Measurements from ENCODE around the gene AGAP1. TPM values are rescaled to one million over a fixed set of nuclear protein-coding genes. Genes with fewer than 3 reads are reported as not detected.
A peak's percentile ranks its signal among the peaks of the same experiment; 100 is the strongest.

AGAP1 gene
- total RNA-seq, 1 experiment from 2014 or later: 56.4 TPM

- Mint-ChIP-seq H3K4me3 (ENCODE audit: low read depth, unreplicated experiment) (no peak overlapping the region), H3K36me3 (ENCODE audit: insufficient read depth, unreplicated experiment) (no peaks in the 10 kb centered on the region), H3K9me3 (ENCODE audit: low read depth, unreplicated experiment) (peaks cover 2% of the 10 kb centered on the region), H3K4me1 (ENCODE audit: low read depth, unreplicated experiment) (no peaks in the 10 kb centered on the region), H3K27me3 (ENCODE audit: unreplicated experiment) (peaks cover 28% of the 10 kb centered on the region), H3K27ac (ENCODE audit: unreplicated experiment) (no peak overlapping the region)
- BruUV-seq (replicated peaks): no TSS peak
- TF ChIP-seq CTCF (IDR thresholded peaks at IDR 0.05; ENCODE audit: unreplicated experiment): no peak
- intact Hi-C loops (cut with micrococcal nuclease; ENCODE audit: unreplicated experiment): no loop called here
- CTCF ChIA-PET: interaction anchor here (0.9 kb wide), 1 partner anchor 9 kb away, joined by 3 read pairs; no protein-coding TSS in a partner anchor
- no peak for DNase-seq
Measured at GRCh38 chr2:235485362-235485761, 8.5 kb upstream of the AGAP1 start.

GRCh38 chr2:235486729-235487128 lies 7.1 kb upstream of the AGAP1 start:
- Mint-ChIP-seq H3K4me1 (ENCODE audit: low read depth, unreplicated experiment) (no peaks in the 10 kb centered on the region), H3K4me3 (ENCODE audit: low read depth, unreplicated experiment) (no peak overlapping the region), H3K36me3 (ENCODE audit: insufficient read depth, unreplicated experiment) (no peaks in the 10 kb centered on the region), H3K27me3 (ENCODE audit: unreplicated experiment) (peaks cover 33% of the 10 kb centered on the region), H3K9me3 (ENCODE audit: low read depth, unreplicated experiment) (peaks cover 2% of the 10 kb centered on the region), H3K27ac (ENCODE audit: unreplicated experiment) (no peak overlapping the region)
- intact Hi-C loops (cut with micrococcal nuclease; ENCODE audit: unreplicated experiment): no loop called here
- CTCF ChIA-PET: interaction anchor here (0.6 kb wide), 1 partner anchor 55 kb away, joined by 3 read pairs; no protein-coding TSS in a partner anchor
- TF ChIP-seq CTCF (IDR thresholded peaks at IDR 0.05; ENCODE audit: unreplicated experiment): no peak
- BruUV-seq (replicated peaks): no TSS peak
- no peak for DNase-seq

GRCh38 chr2:235489897-235490296 lies 3.9 kb upstream of the AGAP1 start:
- Mint-ChIP-seq H3K4me1 (ENCODE audit: low read depth, unreplicated experiment) (no peaks in the 10 kb centered on the region), H3K27ac (ENCODE audit: unreplicated experiment) (no peak overlapping the region), H3K36me3 (ENCODE audit: insufficient read depth, unreplicated experiment) (peaks cover 20% of the 10 kb centered on the region), H3K9me3 (ENCODE audit: low read depth, unreplicated experiment) (peaks cover 4% of the 10 kb centered on the region), H3K4me3 (ENCODE audit: low read depth, unreplicated experiment) (no peak overlapping the region), H3K27me3 (ENCODE audit: unreplicated experiment) (peaks cover 33% of the 10 kb centered on the region)
- BruUV-seq (replicated peaks): no TSS peak
- TF ChIP-seq CTCF (IDR thresholded peaks at IDR 0.05; ENCODE audit: unreplicated experiment): no peak
- CTCF ChIA-PET: no interaction called here
- no peak for DNase-seq
- intact Hi-C loops (cut with micrococcal nuclease; ENCODE audit: unreplicated experiment): loop anchor here (10.0 kb wide), 1 partner anchor 95 kb away; no protein-coding TSS in a partner anchor

- H3K27ac Mint-ChIP-seq (ENCODE audit: unreplicated experiment): peak overlapping the region; percentile 18
- TF ChIP-seq CTCF (IDR thresholded peaks at IDR 0.05; ENCODE audit: unreplicated experiment): no peak
- H3K4me1 Mint-ChIP-seq (ENCODE audit: low read depth, unreplicated experiment): peaks cover 18% of the 10 kb centered on the region
- peak overlapping the region; percentile 73 for H3K4me3 Mint-ChIP-seq (ENCODE audit: low read depth, unreplicated experiment)
- H3K36me3 Mint-ChIP-seq (ENCODE audit: insufficient read depth, unreplicated experiment): peaks cover 43% of the 10 kb centered on the region
- H3K27me3 Mint-ChIP-seq (ENCODE audit: unreplicated experiment): peaks cover 19% of the 10 kb centered on the region
- intact Hi-C loops (cut with micrococcal nuclease; ENCODE audit: unreplicated experiment): loop anchor here (10.0 kb wide), 1 partner anchor 98 kb away; no protein-coding TSS in a partner anchor
- H3K9me3 Mint-ChIP-seq (ENCODE audit: low read depth, unreplicated experiment): peaks cover 4% of the 10 kb centered on the region
- CTCF ChIA-PET: no interaction called here
- no peak for DNase-seq
- no TSS peak for BruUV-seq (replicated peaks)
Measured at GRCh38 chr2:235492850-235493344, 946 bp upstream of the AGAP1 start.

All from Calu3 (cell line).